HG03108 (cell line): ENCODE data around the gene STRC.
"Not testable (repeated sequence)": the region's sequence is repeated elsewhere in the genome, so short reads cannot be mapped to it uniquely, and the experiment has no call there.

Experiments used
- ATAC-seq: cut with Tn5 transposase; IDR thresholded peaks from one replicate; pipeline ENCODE4 v1.9.1; 2021; ENCODE audit warnings: moderate library complexity; ENCODE audit not compliant: unreplicated experiment

Gene STRC

DNA sequence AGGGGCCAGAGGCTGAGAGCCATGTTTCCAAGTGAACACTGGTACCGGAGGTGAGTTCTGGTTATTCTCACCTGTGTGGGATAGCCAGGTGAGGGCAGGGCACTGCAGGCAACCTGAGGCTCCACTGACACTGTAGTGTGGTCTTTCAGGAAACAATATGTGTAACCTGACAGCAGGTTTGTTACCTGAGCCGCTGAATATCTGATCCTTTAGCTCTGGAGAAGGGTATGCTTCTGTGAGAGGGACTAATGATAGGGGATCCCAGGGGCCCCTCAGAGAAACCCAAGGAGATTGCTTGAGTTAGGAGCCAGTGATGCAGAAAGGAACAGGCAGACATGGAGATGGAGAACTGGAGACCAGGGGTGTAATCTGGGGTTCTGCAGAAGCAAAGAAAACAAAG, at the start of gene STRC:
Gene STRC (minus strand): TSS at position 101 of the 400 bp plus-strand sequence. CDS start 78 bp downstream, at position 23.
- ATAC-seq = not testable (repeated sequence)

GRCh38 chr15:43666177-43666576, 47.6 kb upstream of the STRC start:
- ATAC-seq = not testable (repeated sequence)

- ATAC-seq = not testable (repeated sequence)
These were observed 44.7 kb upstream of the STRC start for GRCh38 chr15:43663333-43663732.

DNA sequence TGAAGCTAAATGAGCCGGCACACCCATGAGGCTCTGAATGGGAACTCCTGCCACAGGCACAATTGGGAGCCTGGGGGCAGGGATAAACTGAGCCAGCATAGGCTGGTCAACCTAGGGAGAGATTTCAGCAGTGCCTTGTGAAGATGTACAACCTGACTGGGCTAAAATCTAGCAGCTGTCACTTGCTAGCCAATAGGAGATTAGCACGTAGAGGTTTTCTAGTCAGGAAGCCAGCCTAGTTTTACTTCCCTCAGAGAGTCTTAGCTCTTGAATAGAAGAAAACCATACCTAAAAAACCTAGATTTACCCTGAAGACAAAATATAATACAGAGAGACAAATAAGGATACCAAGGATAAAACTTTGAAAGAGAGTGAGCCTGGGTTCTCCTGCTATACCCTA, 43.7 kb upstream of the STRC start:
- ATAC-seq = not testable (repeated sequence)

- not testable (repeated sequence) for ATAC-seq
These were observed 41.1 kb upstream of the STRC start for GRCh38 chr15:43659727-43660126.

GRCh38 chr15:43649430-43649926, 30.9 kb upstream of the STRC start:
- ATAC-seq = not testable (repeated sequence)

DNA sequence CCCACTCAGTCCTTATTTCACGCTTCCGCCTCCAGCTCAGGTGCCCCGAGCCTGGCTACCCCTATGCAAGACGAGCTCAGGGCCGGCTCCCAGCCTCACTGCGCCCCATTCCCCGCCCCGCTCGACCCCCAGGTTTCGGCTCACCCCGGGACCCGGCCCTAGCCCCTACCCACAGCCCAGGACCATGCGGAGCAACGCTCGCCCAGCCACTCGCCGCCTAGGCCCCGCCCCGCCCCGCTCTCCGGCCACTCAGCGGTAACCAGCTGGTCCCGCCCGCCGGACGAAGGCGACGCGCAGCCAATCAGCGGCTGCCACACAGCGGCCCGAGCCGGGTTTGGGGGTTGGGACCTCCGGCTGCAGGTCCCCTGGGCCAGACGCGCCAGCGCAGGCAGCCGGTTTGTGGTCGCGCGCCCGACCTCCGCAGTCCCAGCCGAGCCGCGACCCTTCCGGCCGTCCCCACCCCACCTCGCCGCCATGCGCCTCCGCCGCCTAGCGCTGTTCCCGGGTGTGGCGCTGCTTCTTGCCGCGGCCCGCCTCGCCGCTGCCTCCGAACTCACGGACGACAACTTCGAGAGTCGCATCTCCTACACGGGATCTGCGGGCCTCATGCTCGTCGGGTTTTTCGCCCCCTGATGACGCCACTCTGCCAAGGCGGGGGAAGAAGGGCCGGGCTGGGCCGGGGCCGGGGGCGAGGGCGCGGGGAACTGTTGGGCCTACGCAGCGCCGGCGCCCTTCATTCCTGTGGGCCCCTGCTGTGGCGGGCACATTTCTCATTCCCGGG, 30.2 kb upstream of the STRC start, which contains the start of gene CATSPER2:
Gene CATSPER2 (minus strand): TSS at position 196 of the 781 bp plus-strand sequence. CDS start 783 bp downstream, outside the sequence.
- ATAC-seq = no peak

DNA sequence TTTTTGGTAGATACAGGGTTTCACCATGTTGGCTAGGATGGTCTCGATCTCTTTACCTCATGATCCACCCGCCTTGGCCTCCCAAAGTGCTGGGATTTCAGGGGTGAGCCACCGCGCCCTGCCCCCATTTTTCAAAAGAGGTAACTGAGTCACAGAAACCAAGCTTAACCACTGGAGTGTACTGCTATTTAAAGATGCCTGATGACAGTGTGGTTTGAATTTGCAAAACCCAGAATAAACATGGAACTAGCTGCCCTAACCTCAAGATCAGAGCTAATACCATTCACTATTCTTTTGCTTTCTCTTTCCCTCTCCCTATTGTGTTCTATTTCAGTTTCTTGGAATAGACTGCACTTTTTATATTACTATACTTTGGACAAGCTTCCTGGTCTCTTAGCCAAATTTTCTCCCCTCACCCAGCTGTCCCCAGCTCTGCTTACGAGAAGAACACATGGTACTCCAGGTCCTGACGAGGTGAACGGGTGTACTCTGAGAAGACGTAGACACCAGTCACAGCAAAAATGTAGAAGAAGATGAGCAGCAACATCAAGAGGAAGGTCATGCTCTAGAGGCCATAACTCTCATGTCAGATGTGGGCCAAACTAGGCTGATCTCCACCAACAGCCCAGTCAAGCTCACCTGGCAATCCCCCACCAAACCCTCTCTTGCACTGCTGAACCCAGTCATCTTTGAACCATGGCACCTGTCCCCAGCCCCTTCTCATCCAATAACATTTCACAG, 20.0 kb upstream of the STRC start:
- ATAC-seq = not testable (repeated sequence)

GRCh38 chr15:43626937-43627336, 8.3 kb upstream of the STRC start:
- ATAC-seq = not testable (repeated sequence)

DNA sequence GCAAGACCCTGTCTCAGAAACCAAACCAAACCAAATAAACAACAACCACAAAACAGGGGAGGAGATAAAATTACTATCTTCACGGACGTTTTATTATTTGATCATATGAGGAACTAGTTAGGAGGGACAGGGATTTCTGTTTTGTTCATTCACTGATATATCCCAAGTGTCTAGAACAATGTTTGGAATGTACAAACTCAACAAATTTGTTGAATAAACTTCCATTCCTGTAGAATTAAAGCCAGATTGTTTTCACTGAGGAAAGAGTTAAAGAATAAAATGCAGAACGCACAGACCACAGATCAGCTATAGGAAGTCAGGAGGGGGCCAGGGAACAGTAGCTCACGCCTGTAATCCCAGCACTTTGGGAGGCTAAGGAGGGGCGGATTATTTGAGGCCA, 6.5 kb upstream of the STRC start:
- no peak for ATAC-seq

- not testable (repeated sequence) for ATAC-seq
These were observed 3.6 kb upstream of the STRC start for GRCh38 chr15:43622068-43622799.

DNA sequence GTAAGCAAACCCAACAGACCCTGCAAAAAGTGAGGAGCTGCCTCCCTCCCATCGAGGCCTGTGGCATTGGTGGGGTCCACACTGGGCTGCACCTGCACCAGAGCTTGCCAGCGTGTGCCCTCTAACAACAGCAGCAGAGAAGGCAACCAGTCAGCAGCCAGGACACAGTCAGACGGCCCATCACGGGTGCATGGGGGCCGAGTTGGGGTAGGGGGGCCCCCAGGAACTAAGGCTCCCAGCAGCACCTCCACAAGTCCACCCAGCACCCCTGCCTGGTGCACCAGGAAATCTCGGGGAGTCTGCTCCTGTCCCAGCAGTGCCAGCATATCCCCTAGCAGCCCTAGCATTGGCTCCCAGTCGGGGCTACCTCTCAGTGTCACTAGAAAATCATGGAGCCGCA, 850 bp downstream of the STRC start:
- ATAC-seq = not testable (repeated sequence)

DNA sequence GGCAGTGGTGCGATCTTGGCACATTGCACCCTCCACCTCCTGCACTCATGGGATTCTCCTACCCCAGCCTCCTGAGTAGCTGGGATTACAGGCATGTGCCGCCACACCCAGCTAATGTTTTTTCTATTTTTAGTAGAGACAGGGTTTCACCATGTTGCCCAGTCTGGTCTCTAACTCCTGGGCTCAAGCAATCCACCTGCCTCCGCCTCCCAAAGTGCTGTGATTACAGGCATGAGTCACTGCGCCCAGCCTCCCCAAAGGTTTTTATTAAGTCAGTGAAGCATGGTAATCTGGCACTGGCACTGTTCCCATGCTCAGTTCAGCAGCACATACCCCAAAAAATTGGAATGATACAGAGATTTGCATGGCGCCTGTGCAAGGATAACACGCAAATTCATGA, 16.4 kb downstream of the STRC start:
- not testable (repeated sequence) for ATAC-seq

GRCh38 chr15:43600200-43600599, 18.4 kb downstream of the STRC start:
- ATAC-seq = not testable (repeated sequence)

- ATAC-seq = not testable (repeated sequence)
These were observed 19.5 kb downstream of the STRC start for GRCh38 chr15:43599131-43599530.

- not testable (repeated sequence) for ATAC-seq
These were observed 25.0 kb downstream of the STRC start, which contains the start of gene CKMT1B for GRCh38 chr15:43593328-43594190. Gene CKMT1B (plus strand): TSS chr15:43594027. CDS start chr15:43594219, 192 bp downstream.

DNA sequence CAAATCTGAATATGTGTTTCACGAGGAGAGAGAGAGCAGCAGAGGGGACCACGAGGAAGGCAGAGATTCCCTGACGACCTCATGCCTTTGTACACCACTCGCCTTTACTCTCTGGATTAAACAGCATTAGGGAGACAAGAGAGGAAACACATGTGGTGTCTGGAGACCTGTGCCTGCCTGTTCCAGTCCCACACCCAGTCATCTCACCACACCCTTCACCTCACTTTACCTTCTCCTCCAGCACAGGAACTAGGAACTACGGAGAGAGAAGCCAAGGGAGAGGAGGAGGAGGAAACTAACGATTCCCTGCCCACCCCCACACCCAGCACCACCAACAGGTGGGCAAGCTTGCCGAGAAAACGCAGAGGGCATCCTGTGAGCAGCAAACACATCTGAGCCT, 25.8 kb downstream of the STRC start:
- not testable (repeated sequence) for ATAC-seq

DNA sequence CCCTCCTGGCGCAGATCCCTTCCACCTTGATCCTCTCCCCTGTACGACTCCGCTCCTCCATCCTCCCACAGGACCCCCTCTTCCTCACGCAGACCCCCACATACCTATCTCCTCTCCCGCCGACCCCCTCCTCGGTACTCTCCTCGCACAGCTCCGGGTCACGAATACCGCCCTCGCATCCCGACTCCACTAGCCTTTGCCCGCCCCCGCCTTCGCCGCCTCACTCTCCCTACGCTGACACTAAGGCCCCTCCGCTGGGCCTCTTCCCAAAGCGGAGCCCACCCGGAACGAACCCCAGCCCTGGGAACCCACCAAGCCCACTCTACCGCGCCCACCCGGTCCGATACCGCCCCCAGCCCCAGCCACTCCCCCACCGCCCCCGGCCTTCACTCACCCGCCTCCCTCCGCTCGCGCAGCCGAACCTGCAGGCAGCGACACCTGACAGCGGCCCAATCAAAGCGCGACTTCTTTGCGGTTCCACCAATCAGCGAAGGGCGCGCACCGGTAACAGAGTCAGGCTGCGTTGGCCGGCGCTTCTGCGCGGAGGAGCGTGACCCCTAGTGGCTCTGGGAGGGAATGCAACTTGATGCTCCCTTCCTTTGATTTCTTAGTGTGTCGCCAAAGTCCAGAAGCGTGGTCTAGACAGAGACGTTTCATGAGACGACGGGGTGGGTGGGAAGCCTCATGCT, 28.7 kb downstream of the STRC start, which contains the start of gene PPIP5K1:
Gene PPIP5K1 (minus strand): TSS at position 431 of the 689 bp plus-strand sequence. CDS start 5,704 bp downstream, outside the sequence.
- ATAC-seq = peak; percentile 92

- ATAC-seq = not testable (repeated sequence)
These were observed 44.0 kb downstream of the STRC start for GRCh38 chr15:43574607-43575006.
